ENCODE results near the gene WDR59. TPM values are rescaled to one million over a fixed set of nuclear protein-coding genes. Genes with fewer than 3 reads are reported as not detected.

The WDR59 gene
- total RNA-seq, 2 experiments from 2014 or later: 65.8 TPM

- DNase-seq: no peak
- ChIA-PET POLR2A (no interaction called here), CTCF (no interaction called here)
- Mint-ChIP-seq H3K4me3 (no peak overlapping the region), H3K4me1 (no peaks in the 10 kb centered on the region), H3K9me3 (peaks cover 12% of the 10 kb centered on the region), H3K27me3 (peaks cover 16% of the 10 kb centered on the region), H3K36me3 (ENCODE audit: low read depth) (no peaks in the 10 kb centered on the region), H3K27ac (no peak overlapping the region)
Observed at GRCh38 chr16:74825016-74825415, 159.9 kb downstream of the WDR59 start.

Other genes starting within 250 kb of the WDR59 start
- under 1 TPM in 1 of 2 experiments, not detected in 1; 0.21 TPM for gene FA2H, start 210.3 kb downstream of the WDR59 start, total RNA-seq
- 10 to 100 TPM; 16.1 to 16.3 TPM for gene ZNRF1, start 13.9 kb upstream of the WDR59 start, total RNA-seq
- gene LDHD, start 131.7 kb upstream of the WDR59 start, total RNA-seq: under 1 TPM in 1 of 2 experiments, not detected in 1; 0.20 TPM
- 10 to 100 TPM; 11.4 to 13.1 TPM for gene ZFP1, start 163.4 kb upstream of the WDR59 start, total RNA-seq
- not detected for gene CTRB2, start 222.0 kb upstream of the WDR59 start, total RNA-seq
- gene CTRB1, start 233.9 kb upstream of the WDR59 start, total RNA-seq: not detected